ENCODE measurements around the gene ERG.

ERG gene

GRCh38 chr21:38386967-38387366 lies 111.3 kb downstream of the ERG start:
- Histone ChIP-seq H3K9ac (no peak overlapping the region), H3K79me2 (ENCODE audit: insufficient read depth, low read depth) (no peaks in the 10 kb centered on the region), H3K4me2 (peak overlapping the region; percentile 14; the same call in 1 of the 2 replicates), H3K4me1 (ENCODE audit: low read depth, poor library complexity, severe bottlenecking) (no peaks in the 10 kb centered on the region), H3K36me3 (ENCODE audit: insufficient read depth) (no peaks in the 10 kb centered on the region), H3K27me3 (ENCODE audit: insufficient read depth, low read depth) (no peaks in the 10 kb centered on the region), H2AFZ (ENCODE audit: low read depth) (no peak overlapping the region), H3K4me3 (IDR thresholded peaks at IDR 0.05; ENCODE audit: insufficient read depth, low read depth, low read length) (no peak overlapping the region), H3K27ac (no peak overlapping the region), H4K20me1 (ENCODE audit: insufficient read depth) (no peaks in the 10 kb centered on the region)
- no peak for TF ChIP-seq CTCF (conservative IDR thresholded peaks at IDR 0.05; ENCODE audit: low read depth, low read length)

- H3K4me1 ChIP-seq (ENCODE audit: low read depth, poor library complexity, severe bottlenecking), result no peaks in the 10 kb centered on the region
- no peaks in the 10 kb centered on the region for H3K36me3 ChIP-seq (ENCODE audit: insufficient read depth)
- no peaks in the 10 kb centered on the region for H3K27me3 ChIP-seq (ENCODE audit: insufficient read depth, low read depth)
- H3K4me3 ChIP-seq (IDR thresholded peaks at IDR 0.05; ENCODE audit: insufficient read depth, low read depth, low read length), result no peak overlapping the region
- H3K79me2 ChIP-seq (ENCODE audit: insufficient read depth, low read depth), result no peaks in the 10 kb centered on the region
- no peak overlapping the region for H3K27ac ChIP-seq
- H2AFZ ChIP-seq (ENCODE audit: low read depth), result no peak overlapping the region
- H4K20me1 ChIP-seq (ENCODE audit: insufficient read depth), result no peaks in the 10 kb centered on the region
- H3K4me2 ChIP-seq, result no peak overlapping the region
- no peak overlapping the region for H3K9ac ChIP-seq
- TF ChIP-seq CTCF (conservative IDR thresholded peaks at IDR 0.05; ENCODE audit: low read depth, low read length), result no peak
Measured at GRCh38 chr21:38385427-38386175, 112.7 kb downstream of the ERG start.

- Histone ChIP-seq H3K4me1 (ENCODE audit: low read depth, poor library complexity, severe bottlenecking) (no peaks in the 10 kb centered on the region), H4K20me1 (ENCODE audit: insufficient read depth) (no peaks in the 10 kb centered on the region), H3K27me3 (ENCODE audit: insufficient read depth, low read depth) (no peaks in the 10 kb centered on the region), H3K79me2 (ENCODE audit: insufficient read depth, low read depth) (no peaks in the 10 kb centered on the region), H3K4me2 (no peak overlapping the region), H3K4me3 (IDR thresholded peaks at IDR 0.05; ENCODE audit: insufficient read depth, low read depth, low read length) (no peak overlapping the region), H3K9ac (no peak overlapping the region), H3K27ac (no peak overlapping the region), H2AFZ (ENCODE audit: low read depth) (no peak overlapping the region), H3K36me3 (ENCODE audit: insufficient read depth) (no peaks in the 10 kb centered on the region)
- no peak for TF ChIP-seq CTCF (conservative IDR thresholded peaks at IDR 0.05; ENCODE audit: low read depth, low read length)
Measured at GRCh38 chr21:38384675-38385426, 113.4 kb downstream of the ERG start.

- no peak overlapping the region for H3K4me3 ChIP-seq (IDR thresholded peaks at IDR 0.05; ENCODE audit: insufficient read depth, low read depth, low read length)
- H3K4me2 ChIP-seq, result no peak overlapping the region
- no peak overlapping the region for H3K27ac ChIP-seq
- no peaks in the 10 kb centered on the region for H4K20me1 ChIP-seq (ENCODE audit: insufficient read depth)
- H3K9ac ChIP-seq, result no peak overlapping the region
- no peaks in the 10 kb centered on the region for H3K79me2 ChIP-seq (ENCODE audit: insufficient read depth, low read depth)
- H3K27me3 ChIP-seq (ENCODE audit: insufficient read depth, low read depth), result no peaks in the 10 kb centered on the region
- H3K36me3 ChIP-seq (ENCODE audit: insufficient read depth), result no peaks in the 10 kb centered on the region
- TF ChIP-seq CTCF (conservative IDR thresholded peaks at IDR 0.05; ENCODE audit: low read depth, low read length), result no peak
- no peak overlapping the region for H2AFZ ChIP-seq (ENCODE audit: low read depth)
- no peaks in the 10 kb centered on the region for H3K4me1 ChIP-seq (ENCODE audit: low read depth, poor library complexity, severe bottlenecking)
Measured at GRCh38 chr21:38384238-38384560, 114.1 kb downstream of the ERG start.

Measured in KMS-11 (cell line).